HG03108 (cell line): ENCODE data around the gene DLL1.

Experiments used
- ATAC-seq: cut with Tn5 transposase; IDR thresholded peaks from one replicate; pipeline ENCODE4 v1.9.1; 2021; ENCODE audit warnings: moderate library complexity; ENCODE audit not compliant: unreplicated experiment

Gene DLL1

DNA sequence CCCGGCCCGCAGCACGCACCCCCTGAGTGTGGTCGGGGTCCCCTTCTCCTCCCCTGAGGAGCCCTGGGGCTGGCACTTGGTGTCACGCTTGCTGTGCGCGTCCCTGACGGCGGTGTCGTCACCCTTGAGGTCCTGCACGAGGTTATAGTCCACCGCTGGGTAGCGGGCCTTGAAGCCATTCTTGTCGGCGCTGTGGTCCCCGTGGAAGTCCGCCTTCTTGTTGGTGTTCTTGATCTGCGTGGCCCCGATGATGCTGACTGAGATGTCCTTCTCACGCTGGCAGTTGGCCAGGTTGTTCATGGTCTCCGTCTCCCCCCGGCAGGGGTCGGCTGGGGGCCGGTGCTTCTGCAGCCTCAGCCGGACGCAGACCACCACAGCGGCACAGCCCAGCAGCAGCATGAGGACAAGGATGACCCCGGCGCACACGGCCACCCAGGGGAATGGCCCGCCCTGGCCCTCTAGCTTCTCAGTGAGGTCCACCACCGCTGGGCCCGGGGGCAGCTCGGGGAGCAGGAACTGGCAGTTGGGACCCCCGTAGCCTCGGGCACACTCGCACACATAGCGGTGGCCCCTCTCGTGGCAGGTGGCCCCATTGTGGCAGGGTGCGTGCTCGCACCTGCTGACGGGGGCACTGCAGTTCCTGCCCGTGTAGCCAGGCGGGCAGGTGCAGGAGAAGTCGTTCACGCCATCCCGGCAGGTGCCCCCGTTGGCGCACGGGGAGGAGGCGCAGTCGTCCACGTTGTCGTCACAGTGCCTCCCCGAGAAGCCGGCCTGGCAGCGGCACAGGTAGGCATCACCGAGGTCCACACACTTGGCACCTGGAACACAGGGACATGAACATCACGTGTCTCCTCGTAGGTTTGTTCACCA is 7.4 kb downstream of the DLL1 start:
- no peak for ATAC-seq

GRCh38 chr6:170282512-170283158 is 8.2 kb downstream of the DLL1 start:
- no peak for ATAC-seq

DNA sequence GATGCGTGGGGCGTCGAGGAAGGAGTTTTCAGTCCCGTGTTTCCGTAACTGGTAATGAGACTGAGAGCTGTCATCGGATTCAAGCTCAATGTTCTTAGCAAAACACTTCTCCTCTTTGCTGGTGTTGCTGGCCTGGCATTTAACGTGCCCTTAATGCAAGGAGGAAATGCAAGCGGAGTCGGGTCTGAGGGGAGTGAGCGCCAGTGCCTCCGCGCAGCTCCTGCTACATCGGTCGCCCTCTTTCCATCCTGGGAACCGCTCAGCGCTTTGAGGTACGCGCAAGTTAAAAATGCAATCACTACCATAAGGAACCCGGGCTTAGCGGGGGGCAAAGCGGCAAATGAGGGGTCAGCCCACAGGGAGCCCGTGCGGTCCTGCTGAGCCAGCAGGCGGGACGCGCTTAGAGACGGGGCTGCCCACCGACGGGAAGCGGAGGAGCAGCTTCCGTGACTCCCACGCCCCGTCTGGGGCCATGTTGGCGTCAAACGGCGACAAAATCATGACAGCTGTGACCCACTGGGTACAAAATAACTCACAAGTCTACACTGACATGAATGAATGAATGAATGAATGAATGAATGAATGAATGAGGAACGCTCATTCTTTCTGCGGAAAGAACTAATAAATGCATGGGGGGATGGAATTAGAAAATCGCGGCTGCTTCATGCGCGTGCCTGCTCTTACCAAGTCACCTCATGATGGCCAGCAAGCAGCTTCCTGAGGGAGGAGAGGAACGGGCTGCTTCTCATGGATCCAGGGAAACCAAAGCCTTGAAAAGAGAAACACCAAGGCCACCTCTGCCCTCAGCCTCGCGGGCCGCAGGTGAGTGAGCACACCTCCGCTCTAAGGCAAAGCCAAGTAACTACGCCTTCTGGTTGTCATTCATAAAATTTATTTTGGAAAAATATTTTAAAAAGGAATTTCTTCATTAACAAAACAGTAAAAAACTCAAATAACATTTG is 9.3 kb downstream of the DLL1 start:
- ATAC-seq: no peak

- peak; percentile 22 for ATAC-seq
Observed at GRCh38 chr6:170280689-170281045, 10.2 kb downstream of the DLL1 start.

- ATAC-seq: peak; percentile 83
Observed at GRCh38 chr6:170279977-170280688, 10.7 kb downstream of the DLL1 start.

- no peak for ATAC-seq
Observed at GRCh38 chr6:170279426-170279825, 11.5 kb downstream of the DLL1 start.

GRCh38 chr6:170278743-170279094 is 12.2 kb downstream of the DLL1 start:
- ATAC-seq: no peak

DNA sequence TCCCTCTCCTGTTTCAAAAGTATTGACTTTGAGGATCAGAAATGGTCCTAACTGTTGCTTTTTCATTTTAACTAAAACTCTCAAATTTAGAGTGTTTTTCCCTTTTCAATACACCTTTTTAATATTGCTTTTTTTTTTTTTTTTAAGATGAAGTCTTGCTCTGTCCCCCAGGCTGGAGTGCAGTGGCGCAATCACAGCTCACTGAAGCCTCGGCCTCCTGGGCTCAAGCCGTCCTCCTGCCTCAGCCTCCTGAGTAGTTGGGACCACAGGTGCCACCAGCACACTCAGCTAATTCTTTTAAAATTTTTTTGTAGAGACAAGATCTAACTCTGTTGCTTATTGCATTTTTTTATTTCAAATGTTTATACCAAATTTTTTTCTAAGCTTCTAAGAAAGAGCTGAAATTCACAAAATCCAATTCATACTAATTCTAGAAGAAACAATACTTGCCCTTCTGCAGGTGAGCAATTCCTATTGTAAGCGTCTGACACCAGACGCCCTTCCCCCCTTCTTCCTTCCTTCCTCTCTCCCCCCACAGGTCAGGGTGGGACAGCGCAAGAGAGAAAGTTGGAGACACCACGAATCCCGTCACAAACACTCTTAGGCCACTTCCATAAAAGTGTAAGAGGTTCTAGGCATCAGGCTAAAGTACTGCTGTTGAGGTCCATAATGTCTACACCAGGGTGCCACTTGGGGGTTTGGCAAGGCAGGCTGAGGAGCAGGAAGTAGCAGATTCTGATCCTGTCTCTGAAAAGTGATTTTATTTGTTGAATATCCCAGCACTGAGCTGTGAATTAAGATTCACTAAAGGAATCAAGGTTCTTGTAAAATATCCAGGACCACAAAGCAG is 12.8 kb downstream of the DLL1 start:
- no peak for ATAC-seq

DNA sequence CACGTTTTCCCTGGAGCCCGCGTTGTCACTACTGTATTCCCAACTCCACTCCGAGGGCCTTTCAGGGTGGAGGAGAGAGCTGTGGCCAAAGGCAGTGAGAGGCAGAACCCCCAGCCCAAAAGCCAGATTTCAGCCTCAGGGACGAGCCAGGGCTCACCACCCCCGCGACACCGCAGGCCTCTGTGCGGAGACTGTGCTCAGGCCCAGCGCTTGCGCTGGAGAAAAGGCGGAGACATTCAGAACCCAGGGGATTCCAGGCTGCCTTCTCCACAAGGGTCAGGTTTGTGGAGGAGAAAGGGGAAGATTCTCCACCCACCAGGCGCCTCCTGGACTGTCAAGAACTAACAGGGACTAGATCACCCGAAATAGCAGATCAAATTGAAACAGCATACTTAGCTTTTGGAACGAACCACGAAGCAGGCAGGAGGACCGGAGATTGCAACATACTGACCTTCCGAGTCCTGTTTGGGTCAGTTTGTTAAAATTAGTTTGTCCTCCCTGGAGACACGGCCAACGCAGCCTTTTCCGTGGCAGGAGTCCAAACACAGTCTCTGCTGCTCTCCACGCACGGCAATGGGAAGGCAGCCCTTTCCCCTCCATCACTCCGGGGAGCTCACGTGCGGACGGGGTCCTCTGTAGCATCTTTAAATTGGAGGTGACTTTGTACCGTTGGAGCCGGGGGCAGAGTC is 14.4 kb downstream of the DLL1 start:
- ATAC-seq: no peak

GRCh38 chr6:170274713-170275560 is 15.9 kb downstream of the DLL1 start:
- ATAC-seq: no peak

- no peak for ATAC-seq
Observed at GRCh38 chr6:170273681-170274080, 17.2 kb downstream of the DLL1 start.

DNA sequence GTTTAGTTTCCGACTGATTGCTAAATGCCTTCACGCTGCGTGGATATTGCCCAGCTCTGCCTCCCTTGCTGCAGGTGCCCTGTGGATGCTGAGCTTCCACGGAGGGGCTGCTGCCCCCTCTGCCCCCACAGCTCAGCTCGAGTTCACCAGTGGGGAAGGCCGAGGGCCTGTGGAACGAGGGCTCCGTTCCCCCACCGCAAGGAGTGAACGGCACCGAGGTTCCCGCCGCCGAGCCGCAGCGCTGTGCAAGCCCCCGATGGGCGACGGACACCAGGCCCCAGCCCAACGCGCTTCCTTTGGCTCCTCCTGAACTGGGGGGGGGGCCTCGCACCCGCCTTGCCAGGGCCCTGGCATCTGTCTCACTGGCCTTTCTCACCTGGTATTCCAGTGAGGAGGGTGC is 17.7 kb downstream of the DLL1 start:
- no peak for ATAC-seq

- no peak for ATAC-seq
Observed at GRCh38 chr6:170272341-170273065, 18.4 kb downstream of the DLL1 start.

- peak; percentile 97 for ATAC-seq
Observed at GRCh38 chr6:170271771-170272314, 19.0 kb downstream of the DLL1 start.

DNA sequence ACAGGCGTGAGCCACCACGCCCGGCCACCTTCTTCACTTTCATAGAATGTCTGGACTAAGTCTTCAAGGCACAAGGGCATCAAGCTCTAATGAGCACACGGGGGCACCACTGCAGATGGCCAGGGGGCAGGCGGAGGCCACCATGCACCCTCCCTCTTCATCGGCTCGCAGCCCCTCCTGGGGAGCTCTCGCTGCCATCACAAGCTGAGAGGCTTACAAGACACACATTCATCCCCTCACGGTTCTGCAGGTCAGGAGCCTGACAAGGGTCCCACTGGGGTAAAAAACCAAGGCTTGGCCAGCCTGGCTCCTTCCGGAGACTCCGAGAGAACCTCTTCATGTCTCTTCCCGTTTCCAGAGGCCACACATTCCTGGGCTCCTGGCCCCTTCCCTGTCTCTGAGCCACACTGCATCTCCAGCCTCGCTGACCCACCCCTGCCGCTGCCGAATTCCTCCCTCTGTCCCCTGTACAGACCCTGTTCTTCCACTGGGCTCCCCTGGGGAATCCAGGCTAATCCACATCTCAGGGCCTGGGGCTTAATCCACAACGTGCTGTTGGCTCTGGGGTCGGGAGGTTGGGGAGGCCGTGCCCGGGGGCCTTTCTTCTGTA is 19.8 kb downstream of the DLL1 start:
- ATAC-seq: no peak

GRCh38 chr6:170269846-170270541 is 20.9 kb downstream of the DLL1 start:
- ATAC-seq: no peak
